ENCODE data around the gene ALOX5. TPM values are rescaled to one million over a fixed set of nuclear protein-coding genes. Genes with fewer than 3 reads are reported as not detected.
A peak's percentile ranks its signal among the peaks of the same experiment; 100 is the strongest.

Gene ALOX5
- total RNA-seq, 2 donors from 2014 or later: 42.5 to 63.0 TPM

- TF ChIP-seq POLR2A (IDR thresholded peaks at IDR 0.05) (no peak), CTCF (IDR thresholded peaks at IDR 0.05) (no peak)
These were observed 7.0 kb downstream of the ALOX5 start for GRCh38 chr10:45380903-45381620.

GRCh38 chr10:45382591-45382990 is 8.6 kb downstream of the ALOX5 start:
- no peak for DNase-seq
- no peak overlapping the region for H3K27ac ChIP-seq
- TF ChIP-seq POLR2A (IDR thresholded peaks at IDR 0.05) (no peak), CTCF (IDR thresholded peaks at IDR 0.05) (no peak)
- H3K27me3 ChIP-seq: no peaks in the 10 kb centered on the region
- intact Hi-C loops (cut with DNase I): no loop called here
- no peaks in the 10 kb centered on the region for H3K4me1 ChIP-seq
- H3K36me3 ChIP-seq (replicated peaks in 1 of 2; ENCODE audit: insufficient read depth in 1 of 2, low read depth in 2 of 2): no peaks in the 10 kb centered on the region
- no peaks in the 10 kb centered on the region for H3K9me3 ChIP-seq
- ATAC-seq: no peak
- WGBS, 2 donors: 82 to 89% methylated on average over 15 to 17 of the region's 17 CpGs
- no peak overlapping the region for H3K4me3 ChIP-seq

More at GRCh38 chr10:45380903-45381620, 7.0 kb downstream of the ALOX5 start:
- 85 to 97% methylated on average over 8 of the region's 8 CpGs for WGBS, 2 donors
- no peak for ATAC-seq
- no peaks in the 10 kb centered on the region for H3K9me3 ChIP-seq
- peak in 2 of 4 donors; percentile 18 to 64 for DNase-seq
- no peaks in the 10 kb centered on the region for H3K36me3 ChIP-seq (replicated peaks in 1 of 2; ENCODE audit: insufficient read depth in 1 of 2, low read depth in 2 of 2)
- no peaks in the 10 kb centered on the region for H3K27me3 ChIP-seq
- no peak overlapping the region for H3K4me3 ChIP-seq
- intact Hi-C loops (cut with DNase I): no loop called here
- peak overlapping the region in 1 of 4 donors; percentile 56 for H3K27ac ChIP-seq
- no peaks in the 10 kb centered on the region for H3K4me1 ChIP-seq

- TF ChIP-seq POLR2A (IDR thresholded peaks at IDR 0.05): no peak
- no peak for TF ChIP-seq CTCF (IDR thresholded peaks at IDR 0.05)
- ATAC-seq (no peak), DNase-seq (no peak)
- no peaks in the 10 kb centered on the region for H3K9me3 ChIP-seq
- no peaks in the 10 kb centered on the region for H3K4me1 ChIP-seq
- H3K27me3 ChIP-seq: no peaks in the 10 kb centered on the region
- H3K4me3 ChIP-seq: no peak overlapping the region
- intact Hi-C loops (cut with DNase I): no loop called here
- no peaks in the 10 kb centered on the region for H3K36me3 ChIP-seq (replicated peaks in 1 of 2; ENCODE audit: insufficient read depth in 1 of 2, low read depth in 2 of 2)
- 72 to 91% methylated on average over 4 of the region's 4 CpGs for WGBS, 2 donors
- no peak overlapping the region for H3K27ac ChIP-seq
These were observed 9.8 kb downstream of the ALOX5 start for GRCh38 chr10:45383682-45384330.

GRCh38 chr10:45386657-45387056 is 12.6 kb downstream of the ALOX5 start:
- WGBS, 2 donors: 87 to 88% methylated on average over 5 of the region's 5 CpGs
- intact Hi-C loops (cut with DNase I): no loop called here
- Histone ChIP-seq H3K27ac (no peak overlapping the region), H3K36me3 (replicated peaks in 1 of 2; ENCODE audit: insufficient read depth in 1 of 2, low read depth in 2 of 2) (no peaks in the 10 kb centered on the region), H3K27me3 (no peaks in the 10 kb centered on the region), H3K4me1 (no peaks in the 10 kb centered on the region), H3K4me3 (no peak overlapping the region), H3K9me3 (no peaks in the 10 kb centered on the region)
- ATAC-seq: no peak
- no peak for TF ChIP-seq CTCF (IDR thresholded peaks at IDR 0.05)
- TF ChIP-seq POLR2A (IDR thresholded peaks at IDR 0.05): no peak
- DNase-seq: no peak

Data from body of pancreas (tissue), 4 donors.